ENCODE data around the gene IL1RL1. TPM values are rescaled to one million over a fixed set of nuclear protein-coding genes. Genes with fewer than 3 reads are reported as not detected.

IL1RL1 gene
- total RNA-seq, 1 donor from 2014 or later, result not detected

GRCh38 chr2:102277202-102277700 lies 34.1 kb upstream of the IL1RL1 start:
- peaks cover 29% of the 10 kb centered on the region for H3K27me3 Mint-ChIP-seq
- H3K9me3 Mint-ChIP-seq, result peaks cover 4% of the 10 kb centered on the region
- H3K4me1 Mint-ChIP-seq, result no peaks in the 10 kb centered on the region
- no peaks in the 10 kb centered on the region for H3K36me3 Mint-ChIP-seq (ENCODE audit: low read depth)
- no peak overlapping the region for H3K4me3 Mint-ChIP-seq
- no peak for ATAC-seq (ENCODE audit: low read depth)
- H3K27ac Mint-ChIP-seq, result no peak overlapping the region
- intact Hi-C loops (cut with micrococcal nuclease), result no loop called here
- DNase-seq, result no peak
- ChIA-PET POLR2A (no interaction called here), CTCF (interaction anchor here (1.4 kb wide), 1 partner anchor 167 kb away, joined by 3 read pairs; no protein-coding TSS in a partner anchor)
- no peak for TF ChIP-seq CTCF (IDR thresholded peaks at IDR 0.05)

- intact Hi-C loops (cut with micrococcal nuclease), result no loop called here
- Mint-ChIP-seq H3K27me3 (peaks cover 28% of the 10 kb centered on the region), H3K4me3 (no peak overlapping the region), H3K36me3 (ENCODE audit: low read depth) (no peaks in the 10 kb centered on the region), H3K4me1 (no peaks in the 10 kb centered on the region), H3K27ac (no peak overlapping the region), H3K9me3 (peaks cover 4% of the 10 kb centered on the region)
- no peak for ATAC-seq (ENCODE audit: low read depth)
- ChIA-PET CTCF (no interaction called here), POLR2A (no interaction called here)
- no peak for DNase-seq
- no peak for TF ChIP-seq CTCF (IDR thresholded peaks at IDR 0.05)
Measured at GRCh38 chr2:102278720-102279390, 32.5 kb upstream of the IL1RL1 start.

GRCh38 chr2:102279391-102279735 lies 32.0 kb upstream of the IL1RL1 start:
- Mint-ChIP-seq H3K4me1 (no peaks in the 10 kb centered on the region), H3K4me3 (no peak overlapping the region), H3K27ac (no peak overlapping the region), H3K36me3 (ENCODE audit: low read depth) (no peaks in the 10 kb centered on the region), H3K27me3 (peaks cover 28% of the 10 kb centered on the region), H3K9me3 (peaks cover 4% of the 10 kb centered on the region)
- ATAC-seq (ENCODE audit: low read depth) (no peak), DNase-seq (no peak)
- ChIA-PET POLR2A (no interaction called here), CTCF (no interaction called here)
- intact Hi-C loops (cut with micrococcal nuclease), result no loop called here
- TF ChIP-seq CTCF (IDR thresholded peaks at IDR 0.05), result no peak

GRCh38 chr2:102282678-102283091 lies 28.7 kb upstream of the IL1RL1 start:
- ATAC-seq (ENCODE audit: low read depth), result no peak
- POLR2A ChIA-PET, result no interaction called here
- no peak for TF ChIP-seq CTCF (IDR thresholded peaks at IDR 0.05)

GRCh38 chr2:102283996-102284395 lies 27.4 kb upstream of the IL1RL1 start:
- H3K27me3 Mint-ChIP-seq, result peaks cover 12% of the 10 kb centered on the region
- no peak overlapping the region for H3K27ac Mint-ChIP-seq
- no peak for DNase-seq
- no peaks in the 10 kb centered on the region for H3K9me3 Mint-ChIP-seq
- H3K36me3 Mint-ChIP-seq (ENCODE audit: low read depth), result no peaks in the 10 kb centered on the region
- no peak for ATAC-seq (ENCODE audit: low read depth)
- CTCF ChIA-PET, result interaction anchor here (1.2 kb wide), 1 partner anchor 9 kb away, joined by 4 read pairs; no protein-coding TSS in a partner anchor
- no peak overlapping the region for H3K4me3 Mint-ChIP-seq
- H3K4me1 Mint-ChIP-seq, result no peaks in the 10 kb centered on the region
- POLR2A ChIA-PET, result no interaction called here
- intact Hi-C loops (cut with micrococcal nuclease), result no loop called here
- no peak for TF ChIP-seq CTCF (IDR thresholded peaks at IDR 0.05)

More at GRCh38 chr2:102282678-102283091, 28.7 kb upstream of the IL1RL1 start:
- no peaks in the 10 kb centered on the region for H3K36me3 Mint-ChIP-seq (ENCODE audit: low read depth)
- CTCF ChIA-PET, result no interaction called here
- intact Hi-C loops (cut with micrococcal nuclease), result no loop called here
- H3K4me1 Mint-ChIP-seq, result no peaks in the 10 kb centered on the region
- no peak overlapping the region for H3K27ac Mint-ChIP-seq
- DNase-seq, result no peak
- H3K4me3 Mint-ChIP-seq, result no peak overlapping the region
- peaks cover 17% of the 10 kb centered on the region for H3K27me3 Mint-ChIP-seq
- no peaks in the 10 kb centered on the region for H3K9me3 Mint-ChIP-seq

Data from activated B cell treated with CpG ODN at 0.5 μM for 24 hours (primary cell).